Right ventricle myocardium superior (tissue), 1 donor: Measurements from ENCODE around the gene DOCK1. TPM values are rescaled to one million over a fixed set of nuclear protein-coding genes. Genes with fewer than 3 reads are reported as not detected.

Source experiments
- ATAC-seq: fragments of 200-7000 bp; cut with Tn5 transposase; one replicate; pipeline ENCODE4 v1.9.1; 2020; ENCODE audit warnings: mild to moderate bottlenecking; ENCODE audit not compliant: poor library complexity
- DNase-seq: peaks from one replicate; pipeline ENCODE4 v3.0.0-alpha.2; 2020
- intact Hi-C: fragments of 100-400 bp; cut with DNase I; formaldehyde crosslinking; loops from one replicate; pipeline ENCODE4 v1.11.2; 2022
- total RNA-seq: library from RNA; stranded (reverse); fragmentation: NEBNext Ultra II Directional; extraction: Animal tissue kit (Norgen Biotek cat#: 25700); gene quantifications from one replicate; pipeline ENCODE4 v1.2.1, GENCODE V29; 2021
- donor health status: DM: no; HTN: yes; CAD: no; lungs with severe emphysema.

The DOCK1 gene
- total RNA-seq, 1 donor from 2014 or later: 14.3 TPM

- intact Hi-C loops: no loop called here
- no peak for DNase-seq
- no peak for ATAC-seq
Measured at GRCh38 chr10:127402596-127403409, 497.6 kb downstream of the DOCK1 start.

- intact Hi-C loops: no loop called here
Measured at GRCh38 chr10:127405221-127405620, 500.0 kb downstream of the DOCK1 start.

GRCh38 chr10:127406018-127406550 lies 500.9 kb downstream of the DOCK1 start:
- ATAC-seq (no peak), DNase-seq (no peak)
- intact Hi-C loops: no loop called here

More at GRCh38 chr10:127405221-127405620, 500.0 kb downstream of the DOCK1 start:
- DNase-seq (no peak), ATAC-seq (no peak)

GRCh38 chr10:127407551-127407950 lies 502.3 kb downstream of the DOCK1 start:
- intact Hi-C loops: no loop called here
- no peak for DNase-seq
- ATAC-seq: no peak

GRCh38 chr10:127408112-127408710 lies 503.0 kb downstream of the DOCK1 start:
- ATAC-seq (no peak), DNase-seq (no peak)
- intact Hi-C loops: no loop called here

GRCh38 chr10:127408733-127409132 lies 503.5 kb downstream of the DOCK1 start:
- DNase-seq (no peak), ATAC-seq (no peak)
- intact Hi-C loops: no loop called here

- intact Hi-C loops: no loop called here
- DNase-seq (no peak), ATAC-seq (no peak)
Measured at GRCh38 chr10:127410030-127410429, 504.8 kb downstream of the DOCK1 start.

GRCh38 chr10:127411062-127411461 lies 505.8 kb downstream of the DOCK1 start:
- no peak for DNase-seq
- intact Hi-C loops: no loop called here
- no peak for ATAC-seq

GRCh38 chr10:127413326-127413725 lies 508.1 kb downstream of the DOCK1 start:
- ATAC-seq (no peak), DNase-seq (no peak)
- intact Hi-C loops: no loop called here

- intact Hi-C loops: no loop called here
- DNase-seq: no peak
Measured at GRCh38 chr10:127414024-127414423, 508.8 kb downstream of the DOCK1 start.

GRCh38 chr10:127415116-127415515 lies 509.9 kb downstream of the DOCK1 start:
- ATAC-seq (no peak), DNase-seq (no peak)
- intact Hi-C loops: no loop called here

More at GRCh38 chr10:127414024-127414423, 508.8 kb downstream of the DOCK1 start:
- no peak for ATAC-seq

GRCh38 chr10:127415901-127416581 lies 510.8 kb downstream of the DOCK1 start:
- intact Hi-C loops: no loop called here
- ATAC-seq (no peak), DNase-seq (no peak)

GRCh38 chr10:127417031-127417430 lies 511.8 kb downstream of the DOCK1 start:
- ATAC-seq (no peak), DNase-seq (no peak)
- intact Hi-C loops: no loop called here

- DNase-seq (no peak), ATAC-seq (no peak)
- intact Hi-C loops: no loop called here
Measured at GRCh38 chr10:127417686-127418401, 512.6 kb downstream of the DOCK1 start.

GRCh38 chr10:127418536-127419168 lies 513.4 kb downstream of the DOCK1 start:
- intact Hi-C loops: no loop called here
- DNase-seq (peak; percentile 65), ATAC-seq (peak; percentile 82)

- ATAC-seq: no peak
- no peak for DNase-seq
- intact Hi-C loops: no loop called here
Measured at GRCh38 chr10:127420138-127420684, 515.0 kb downstream of the DOCK1 start.

GRCh38 chr10:127423218-127423915 lies 518.1 kb downstream of the DOCK1 start:
- ATAC-seq: no peak
- intact Hi-C loops: no loop called here
- no peak for DNase-seq
